T-cell (primary cell): ENCODE data around the gene GNAI3. TPM values are rescaled to one million over a fixed set of nuclear protein-coding genes. Genes with fewer than 3 reads are reported as not detected.
A peak's percentile ranks its signal among the peaks of the same experiment; 100 is the strongest.

Source experiments
- ATAC-seq, 4 experiments: fragments of 200-7000 bp in 3 of 4; fragments of 150-1000 bp in 1 of 4; cut with Tn5 transposase; replicated peaks in 1 of 4; 1 replicate in 3 of 4; 2 replicates in 1 of 4; pipeline ENCODE4 v1.10.0; 2021; ENCODE audit warnings: moderate library complexity in 3 of 4, mild to moderate bottlenecking in 2 of 4, moderate number of reproducible peaks in 1 of 4
- CTCF ChIA-PET, 2 donors: fragments of 300-600 bp; sonication (Branson Sonifier 250); formaldehyde crosslinking; loops; one replicate each; lab custom pipeline; 2022; ENCODE audit warnings: antibody characterized with exemption in 2 of 2; lab: Charles Lee
- POLR2A ChIA-PET, 2 donors: fragments of 300-600 bp; sonication (Branson Sonifier 250); formaldehyde crosslinking; loops; one replicate each; lab custom pipeline; 2022; ENCODE audit warnings: antibody characterized with exemption in 2 of 2; lab: Charles Lee
- DNase-seq, 35 experiments: peaks; one replicate each; pipeline versions ENCODE4 v3.0.0 to v3.0.0-alpha.2; 2013 to 2023
- H3K27ac ChIP-seq: one replicate; pipeline ENCODE4 v1.5.1; 2013; ENCODE audit warnings: low read length
- H3K27me3 ChIP-seq, 2 experiments: replicated peaks in 1 of 2; 1 replicate in 1 of 2; 2 replicates in 1 of 2; pipeline versions ENCODE4 v1.6.1 to v1.7.0; 2013; ENCODE audit warnings: low read length in 1 of 2, mixed read lengths in 1 of 2; ENCODE audit not compliant: control insufficient read depth in 2 of 2, insufficient read depth in 2 of 2; ENCODE audit errors: extremely low read depth in 1 of 2
- H3K36me3 ChIP-seq, 2 donors: 1 replicate in 1 of 2; 2 replicates in 1 of 2; pipeline versions ENCODE4 v1.6.1 to v1.7.0; 2013; ENCODE audit warnings: low read length in 1 of 2; ENCODE audit not compliant: control insufficient read depth in 2 of 2, insufficient read depth in 1 of 2; ENCODE audit errors: extremely low read depth in 1 of 2
- H3K4me1 ChIP-seq, 2 experiments: 1 replicate in 1 of 2; 2 replicates in 1 of 2; pipeline versions ENCODE4 v1.6.1 to v1.7.0; 2013; ENCODE audit warnings: low read length in 2 of 2, mixed read lengths in 1 of 2; ENCODE audit not compliant: insufficient read depth in 2 of 2, control insufficient read depth in 1 of 2; ENCODE audit errors: extremely low read depth in 1 of 2
- H3K4me3 ChIP-seq, 2 donors: 1 replicate in 1 of 2; 2 replicates in 1 of 2; pipeline versions ENCODE4 v1.5.1 to v1.7.0; 2013; ENCODE audit warnings: mild to moderate bottlenecking in 2 of 2, low read length in 1 of 2, moderate library complexity in 1 of 2; ENCODE audit not compliant: control insufficient read depth in 1 of 2; ENCODE audit errors: extremely low read depth in 1 of 2
- H3K9me3 ChIP-seq: 2 replicates; pipeline ENCODE4 v1.7.0; 2013
- H3K27ac Mint-ChIP-seq, 2 donors: one replicate each; pipeline ENCODE4 v1.8.0; 2020 to 2021; ENCODE audit warnings: mild to moderate bottlenecking in 2 of 2, mixed read lengths in 2 of 2
- H3K27me3 Mint-ChIP-seq, 2 donors: one replicate each; pipeline ENCODE4 v1.8.0; 2021 to 2022; ENCODE audit warnings: mixed read lengths in 2 of 2
- H3K36me3 Mint-ChIP-seq: one replicate; pipeline ENCODE4 v1.8.0; 2021; ENCODE audit warnings: mixed read lengths
- H3K4me1 Mint-ChIP-seq, 3 donors: one replicate each; pipeline ENCODE4 v1.8.0; 2020 to 2022; ENCODE audit warnings: mixed read lengths in 3 of 3, mild to moderate bottlenecking in 1 of 3
- H3K4me3 Mint-ChIP-seq, 3 donors: one replicate each; pipeline ENCODE4 v1.8.0; 2020 to 2022; ENCODE audit warnings: mild to moderate bottlenecking in 3 of 3, mixed read lengths in 3 of 3, moderate library complexity in 3 of 3
- H3K9me3 Mint-ChIP-seq, 3 donors: one replicate each; pipeline ENCODE4 v1.8.0; 2020 to 2022; ENCODE audit warnings: mixed read lengths in 3 of 3
- WGBS: methylation state at CpG from one replicate; pipeline ENCODE4 v1.1.5; 2013; ENCODE audit warnings: missing lambda C conversion rate; ENCODE audit not compliant: insufficient coverage; 5-methylcytosine and 5-hydroxymethylcytosine counted together
- total RNA-seq, 35 experiments: library from RNA in 6 of 35; stranded (reverse) in 6 of 35; fragments of 120-200 nt in 1 of 35; gene quantifications; one replicate each; pipeline versions ENCODE4 v1.2.1 to v1.2.4 and lab custom pipeline; 2013 to 2026

Gene GNAI3
- total RNA-seq, 5 donors from 2014 or later (not counting 1 experiment from before 2014, with no cell fraction given), result 5.4 to 7.2 (median 6.5) TPM

DNA sequence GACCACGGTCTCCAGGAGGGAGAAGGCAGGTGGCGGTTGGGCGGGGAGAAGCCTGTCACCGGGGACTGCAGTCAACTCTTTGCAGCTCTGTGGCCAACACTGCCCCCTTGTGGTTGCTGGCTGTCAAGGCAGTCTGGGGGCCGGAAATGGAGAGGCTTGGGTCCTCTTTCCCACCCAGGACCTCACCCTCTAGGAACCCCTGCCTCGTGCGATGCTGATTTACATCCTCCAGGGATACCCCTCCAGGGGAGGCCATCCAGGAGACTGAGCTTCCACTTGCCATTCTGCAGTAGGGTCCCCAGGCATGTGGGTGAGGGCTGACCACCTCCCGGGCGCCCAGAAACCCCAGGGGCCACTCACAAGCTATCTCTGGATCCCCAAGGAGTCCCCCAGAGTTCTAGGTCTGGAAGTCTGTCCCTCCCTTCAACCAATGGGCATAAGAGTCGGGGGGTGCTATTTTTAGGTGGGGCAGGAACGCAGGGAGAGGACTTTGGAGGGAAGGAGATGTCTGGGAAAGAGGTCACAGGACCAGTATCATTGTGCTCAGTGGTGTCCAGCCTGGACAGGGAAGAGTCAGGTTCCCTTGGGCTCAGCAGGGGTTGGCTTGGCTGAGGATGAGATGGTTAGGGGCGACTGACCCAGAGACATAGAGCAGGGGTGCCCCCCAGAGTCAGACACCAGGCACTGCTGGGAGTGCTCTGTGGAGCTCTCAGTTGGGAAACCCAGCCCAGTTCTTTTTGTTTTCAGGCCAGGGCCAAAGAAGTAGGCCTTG lies 15.9 kb upstream of the GNAI3 start:
- peaks cover 0 to 5% of the 10 kb centered on the region in 2 experiments for H3K27me3 ChIP-seq
- ChIA-PET CTCF (interaction anchor here (0.5 to 9.4 kb wide), 43 partner anchors 8 to 436 kb away, joined by 3 to 375 read pairs (median 6); partner anchors contain the start of genes ATXN7L2 (in 2 of the 2), CYB561D1 (in 2 of the 2), PSRC1 (in 2 of the 2) and AMIGO1 (in 1 of the 2)), POLR2A (interaction anchor here (0.5 to 1.2 kb wide), 6 partner anchors 22 to 176 kb away, joined by 3 to 8 read pairs (median 3); partner anchors contain the start of gene PSMA5 (in 1 of the 2))
- peak overlapping the region; percentile 74 to 80 (median 77) for H3K4me3 Mint-ChIP-seq
- H3K27ac ChIP-seq, result peak overlapping the region; percentile 30
- H3K9me3 Mint-ChIP-seq, result no peaks in the 10 kb centered on the region
- no peaks in the 10 kb centered on the region for H3K27me3 Mint-ChIP-seq
- peak overlapping the region; percentile 2 to 42 for H3K4me3 ChIP-seq
- peak overlapping the region; percentile 88 to 90 for H3K27ac Mint-ChIP-seq
- peaks cover 30 to 33% (median 31%) of the 10 kb centered on the region in 3 donors for H3K4me1 Mint-ChIP-seq
- H3K9me3 ChIP-seq, result no peaks in the 10 kb centered on the region
- ATAC-seq (peak; percentile 89 to 90 (median 90)), DNase-seq (peak; percentile 70 to 94 (median 86))
- no peaks in the 10 kb centered on the region for H3K36me3 ChIP-seq
- no peaks in the 10 kb centered on the region for H3K36me3 Mint-ChIP-seq
- 0% methylated on average over 8 of the region's 12 CpGs for WGBS
- peaks cover 10 to 31% of the 10 kb centered on the region in 2 experiments for H3K4me1 ChIP-seq

DNA sequence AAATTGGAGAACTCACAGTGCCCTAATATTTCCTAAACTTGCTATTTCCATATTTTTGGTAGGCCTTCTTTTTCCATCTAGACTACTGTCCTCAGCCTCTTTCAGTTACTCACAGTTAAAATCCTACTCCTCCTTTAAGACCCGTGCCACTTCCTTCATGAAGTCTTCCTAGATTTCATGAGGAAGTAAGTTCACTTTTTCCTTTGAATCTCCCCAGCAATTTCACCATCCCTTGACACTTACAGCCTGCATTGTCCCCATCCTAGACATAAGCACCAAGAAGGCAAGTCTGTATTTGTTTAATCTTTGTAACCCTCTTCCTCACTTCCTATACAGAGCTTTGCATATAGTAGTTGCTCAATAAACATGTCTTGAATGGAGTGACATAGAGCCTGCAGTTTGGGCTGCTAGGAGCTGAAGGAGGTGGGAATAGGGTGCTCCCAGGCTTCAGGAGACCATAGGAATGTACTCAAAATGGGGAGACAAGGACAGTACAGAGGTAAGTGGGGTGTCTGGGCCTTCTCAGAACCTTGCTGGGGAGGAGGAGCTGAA lies 14.0 kb upstream of the GNAI3 start:
- Histone ChIP-seq H3K4me1 (peaks cover 10 to 31% of the 10 kb centered on the region in 2 experiments), H3K36me3 (no peaks in the 10 kb centered on the region), H3K9me3 (no peaks in the 10 kb centered on the region), H3K27me3 (peaks cover 0 to 5% of the 10 kb centered on the region in 2 experiments), H3K27ac (no peak overlapping the region), H3K4me3 (no peak overlapping the region)
- no peak overlapping the region for H3K4me3 Mint-ChIP-seq
- H3K9me3 Mint-ChIP-seq, result no peaks in the 10 kb centered on the region
- ATAC-seq, result no peak
- H3K36me3 Mint-ChIP-seq, result no peaks in the 10 kb centered on the region
- 88% methylated on average over 1 of the region's 1 CpG for WGBS
- no peak for DNase-seq
- ChIA-PET POLR2A (interaction anchor here in 1 of 2 donors (0.6 kb wide), 2 partner anchors 43 to 193 kb away, joined by 3 read pairs; no protein-coding TSS in a partner anchor), CTCF (interaction anchor here (0.7 to 9.4 kb wide), 6 partner anchors 14 to 272 kb away, joined by 3 to 375 read pairs (median 8); partner anchors contain the start of genes CYB561D1 (in 2 of the 2) and GNAI3 (in 1 of the 2))
- H3K27me3 Mint-ChIP-seq, result no peaks in the 10 kb centered on the region
- H3K27ac Mint-ChIP-seq, result no peak overlapping the region
- H3K4me1 Mint-ChIP-seq, result peaks cover 30 to 33% (median 31%) of the 10 kb centered on the region in 3 donors

DNA sequence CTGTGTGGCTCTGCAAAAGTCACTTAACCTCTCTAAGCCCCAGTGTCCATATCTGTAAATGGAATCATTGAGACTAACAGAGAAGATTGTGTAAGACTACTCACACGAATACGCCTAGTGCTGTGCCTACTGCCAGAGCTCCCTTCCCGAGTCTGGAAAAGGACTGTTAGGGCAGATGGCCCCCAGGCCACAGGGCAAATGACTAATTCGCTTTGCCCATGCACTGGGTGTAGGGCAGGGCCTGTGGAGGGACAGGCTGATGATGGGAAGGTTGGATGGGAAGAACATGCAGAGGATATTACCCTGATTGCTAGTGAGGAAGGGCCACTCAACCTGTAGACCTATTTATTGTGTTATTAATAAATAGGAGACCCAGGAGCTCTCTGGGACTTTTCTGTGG lies 12.9 kb upstream of the GNAI3 start:
- H3K36me3 Mint-ChIP-seq, result no peaks in the 10 kb centered on the region
- H3K9me3 ChIP-seq, result no peaks in the 10 kb centered on the region
- ATAC-seq (no peak), DNase-seq (no peak)
- peaks cover 10 to 26% of the 10 kb centered on the region in 2 experiments for H3K4me1 ChIP-seq
- peaks cover 24 to 26% (median 24%) of the 10 kb centered on the region in 3 donors for H3K4me1 Mint-ChIP-seq
- peaks cover 0 to 5% of the 10 kb centered on the region in 2 experiments for H3K27me3 ChIP-seq
- no peak overlapping the region for H3K4me3 Mint-ChIP-seq
- ChIA-PET POLR2A (interaction anchor here in 1 of 2 donors (1.1 kb wide), 1 partner anchor 30 kb away, joined by 5 read pairs; no protein-coding TSS in a partner anchor), CTCF (interaction anchor here (2.2 to 9.4 kb wide), 2 partner anchors 20 to 40 kb away, joined by 9 to 294 read pairs; partner anchors contain the start of gene CYB561D1 (in 1 of the 2))
- H3K36me3 ChIP-seq, result no peaks in the 10 kb centered on the region
- no peaks in the 10 kb centered on the region for H3K27me3 Mint-ChIP-seq
- H3K27ac Mint-ChIP-seq, result no peak overlapping the region
- H3K9me3 Mint-ChIP-seq, result no peaks in the 10 kb centered on the region
- WGBS, result 72% methylated on average over 3 of the region's 4 CpGs
- H3K4me3 ChIP-seq, result no peak overlapping the region
- H3K27ac ChIP-seq, result no peak overlapping the region

DNA sequence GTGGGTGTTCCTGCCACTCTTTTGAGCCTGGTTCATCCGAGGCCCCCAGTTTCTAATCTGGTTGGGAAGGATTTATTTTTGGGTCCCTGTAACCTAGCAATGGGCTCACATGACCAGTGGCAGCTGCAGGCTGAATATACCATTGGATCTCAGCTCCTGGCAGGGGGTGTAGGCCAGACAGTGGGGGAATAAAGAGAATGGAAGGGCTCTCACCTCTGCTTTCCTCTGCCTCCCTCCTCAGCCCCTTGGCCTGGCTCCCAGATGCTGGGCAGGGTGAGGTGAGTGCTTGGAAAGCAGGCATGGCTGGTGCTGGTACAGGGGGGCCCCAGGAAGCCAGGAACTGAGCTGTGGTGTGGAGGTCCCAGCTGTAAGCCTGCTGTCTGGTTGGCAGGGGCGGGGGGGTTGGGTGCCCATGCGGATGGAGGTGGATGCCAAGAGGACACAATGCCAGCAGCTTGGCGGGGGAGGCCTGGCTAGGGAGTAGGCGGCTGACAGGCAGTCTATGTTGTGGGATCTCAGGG lies 12.4 kb upstream of the GNAI3 start:
- no peaks in the 10 kb centered on the region for H3K27me3 Mint-ChIP-seq
- no peak for DNase-seq
- POLR2A ChIA-PET, result interaction anchor here in 1 of 2 donors (1.1 kb wide), 1 partner anchor 31 kb away, joined by 5 read pairs; no protein-coding TSS in a partner anchor
- CTCF ChIA-PET, result interaction anchor here in 1 of 2 donors (9.4 kb wide), 1 partner anchor 41 kb away, joined by 294 read pairs; the partner anchor contains the start of gene CYB561D1
- Histone ChIP-seq H3K27ac (no peak overlapping the region), H3K27me3 (peaks cover 0 to 5% of the 10 kb centered on the region in 2 experiments), H3K4me1 (peaks cover 10 to 20% of the 10 kb centered on the region in 2 experiments), H3K36me3 (no peaks in the 10 kb centered on the region), H3K4me3 (no peak overlapping the region), H3K9me3 (no peaks in the 10 kb centered on the region)
- no peaks in the 10 kb centered on the region for H3K9me3 Mint-ChIP-seq
- no peak for ATAC-seq
- no peak overlapping the region for H3K4me3 Mint-ChIP-seq
- H3K4me1 Mint-ChIP-seq, result peaks cover 18 to 20% (median 18%) of the 10 kb centered on the region in 3 donors
- no peaks in the 10 kb centered on the region for H3K36me3 Mint-ChIP-seq
- no peak overlapping the region for H3K27ac Mint-ChIP-seq
- WGBS, result 72% methylated on average over 3 of the region's 5 CpGs

DNA sequence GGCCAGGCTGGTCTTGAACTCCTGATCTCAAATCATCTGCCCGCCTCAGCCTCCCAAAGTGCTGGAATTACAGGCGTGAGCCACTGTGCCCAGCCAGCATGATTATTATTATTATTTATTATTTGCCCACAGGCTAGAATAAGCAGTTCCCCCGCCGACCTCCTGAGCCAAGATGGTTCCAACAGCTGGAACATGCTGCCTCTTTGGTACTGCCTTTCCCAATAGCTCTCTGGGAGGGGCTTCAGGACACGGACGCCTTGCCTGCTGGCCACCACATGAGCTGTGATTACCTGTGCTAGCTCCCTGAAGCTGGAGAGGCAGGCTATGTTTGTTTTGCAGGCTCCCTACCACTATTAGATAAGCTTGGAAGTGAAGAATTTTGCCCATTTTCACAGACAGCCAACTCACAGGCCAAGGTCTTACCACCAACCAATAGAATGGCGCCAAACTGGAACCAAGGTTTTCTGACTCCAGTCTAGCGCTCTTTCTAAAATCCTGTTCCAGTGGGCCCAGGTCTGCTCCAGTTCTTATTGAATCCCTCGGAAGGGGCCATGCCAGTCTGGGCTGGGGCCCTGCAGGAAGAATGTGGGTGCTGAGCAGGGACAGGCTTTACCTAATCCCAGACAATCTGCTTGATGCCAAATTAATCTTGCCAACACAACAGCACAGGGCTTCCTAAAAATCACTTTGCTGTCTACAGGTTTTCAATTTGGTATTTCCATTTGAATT lies 10.8 kb upstream of the GNAI3 start:
- no peak for ATAC-seq
- peaks cover 3 to 4% (median 3%) of the 10 kb centered on the region in 3 donors for H3K4me1 Mint-ChIP-seq
- no peaks in the 10 kb centered on the region for H3K36me3 Mint-ChIP-seq
- ChIA-PET CTCF (interaction anchor here (0.6 to 9.4 kb wide), 3 partner anchors 23 to 43 kb away, joined by 5 to 294 read pairs (median 6); partner anchors contain the start of gene CYB561D1 (in 1 of the 2)), POLR2A (no interaction called here)
- 90% methylated on average over 5 of the region's 9 CpGs for WGBS
- H3K4me3 Mint-ChIP-seq, result no peak overlapping the region
- no peaks in the 10 kb centered on the region for H3K27me3 Mint-ChIP-seq
- Histone ChIP-seq H3K9me3 (no peaks in the 10 kb centered on the region), H3K4me1 (peaks cover 0 to 4% of the 10 kb centered on the region in 2 experiments), H3K27me3 (peaks cover 0 to 2% of the 10 kb centered on the region in 2 experiments), H3K4me3 (no peak overlapping the region), H3K27ac (no peak overlapping the region), H3K36me3 (no peaks in the 10 kb centered on the region)
- DNase-seq, result no peak
- H3K9me3 Mint-ChIP-seq, result no peaks in the 10 kb centered on the region
- no peak overlapping the region for H3K27ac Mint-ChIP-seq
